ENCODE results near the gene SPECC1. TPM values are rescaled to one million over a fixed set of nuclear protein-coding genes. Genes with fewer than 3 reads are reported as not detected.

The SPECC1 gene
- total and polyA plus RNA-seq, 10 of the 15 experiments (the other 5 are each of a cell fraction or from before 2014, with no cell fraction given): 6.4 to 40.6 (median 23.9) TPM

GRCh38 chr17:20083156-20083859 lies 74.1 kb downstream of the SPECC1 start:
- H2AFZ ChIP-seq (ENCODE audit: control insufficient read depth, low read depth, low read length): no peak overlapping the region
- ChIA-PET POLR2A (no interaction called here), RAD21 (ENCODE audit: unreplicated experiment) (no interaction called here), SMC1A (ENCODE audit: uncharacterized antibody, unreplicated experiment) (no interaction called here), CTCF (no interaction called here)
- H3K79me2 ChIP-seq (ENCODE audit: control insufficient read depth, insufficient read depth, low read length): no peaks in the 10 kb centered on the region
- ATAC-seq: no peak
- intact Hi-C loops (cut with micrococcal nuclease; ENCODE audit: unreplicated experiment) (no loop called here), in situ Hi-C loops (cut with MboI) (no loop called here)
- no peak overlapping the region for H3K4me2 ChIP-seq (ENCODE audit: control insufficient read depth, insufficient read depth)
- H3K27me3 ChIP-seq (replicated peaks in 1 of 2; ENCODE audit: control insufficient read depth in 2 of 2, insufficient read depth in 2 of 2, low read length in 1 of 2): no peaks in the 10 kb centered on the region
- 100% methylated on average over 3 of the region's 3 CpGs for WGBS (ENCODE audit: insufficient coverage, insufficient replicate concordance, low lambda C conversion rate, missing lambda C conversion rate)
- no peak overlapping the region for H3K27ac ChIP-seq (ENCODE audit: control insufficient read depth, insufficient read depth)
- H3K4me3 ChIP-seq: no peak overlapping the region
- FAIRE-seq: peak; percentile 31
- BruUV-seq (replicated peaks): no TSS peak
- TF ChIP-seq, protein P1, sequence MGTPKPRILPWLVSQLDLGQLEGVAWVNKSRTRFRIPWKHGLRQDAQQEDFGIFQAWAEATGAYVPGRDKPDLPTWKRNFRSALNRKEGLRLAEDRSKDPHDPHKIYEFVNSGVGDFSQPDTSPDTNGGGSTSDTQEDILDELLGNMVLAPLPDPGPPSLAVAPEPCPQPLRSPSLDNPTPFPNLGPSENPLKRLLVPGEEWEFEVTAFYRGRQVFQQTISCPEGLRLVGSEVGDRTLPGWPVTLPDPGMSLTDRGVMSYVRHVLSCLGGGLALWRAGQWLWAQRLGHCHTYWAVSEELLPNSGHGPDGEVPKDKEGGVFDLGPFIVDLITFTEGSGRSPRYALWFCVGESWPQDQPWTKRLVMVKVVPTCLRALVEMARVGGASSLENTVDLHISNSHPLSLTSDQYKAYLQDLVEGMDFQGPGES (IDR thresholded peaks at IDR 0.05): no peak
- no peak for TF ChIP-seq TCF12 (IDR thresholded peaks at IDR 0.05; ENCODE audit: low read depth, low read length)
- no peak for TF ChIP-seq ZNF592 (IDR thresholded peaks at IDR 0.05)
- TF ChIP-seq PKNOX1 (IDR thresholded peaks at IDR 0.05): no peak
- no peak for TF ChIP-seq HCFC1 (IDR thresholded peaks at IDR 0.05; ENCODE audit: low read length)
- TF ChIP-seq POLR2AphosphoS5 (IDR thresholded peaks at IDR 0.05; ENCODE audit: low read length): no peak
- H3K9me3 ChIP-seq (replicated peaks; ENCODE audit: control insufficient read depth, insufficient read depth, low read length): no peaks in the 10 kb centered on the region
- no peaks in the 10 kb centered on the region for H3K36me3 ChIP-seq (ENCODE audit: control insufficient read depth in 2 of 2, insufficient read depth in 2 of 2, low read length in 1 of 2)
- no peaks in the 10 kb centered on the region for H4K20me1 ChIP-seq (ENCODE audit: control insufficient read depth, insufficient read depth)
- H3K9ac ChIP-seq (ENCODE audit: control insufficient read depth, insufficient read depth, low read length): no peak overlapping the region
- peaks cover 6% of the 10 kb centered on the region for H3K4me1 ChIP-seq (ENCODE audit: control insufficient read depth, insufficient read depth, low read length)
- DNase-seq (ENCODE audit: low read depth, low spot score): no peak
